Neutrophil (primary cell): Measurements from ENCODE around the gene CA12.

Source experiments
- H3K27ac ChIP-seq: fragments of 200-600 bp; sonication (generic); 2 replicates; pipeline ENCODE4 v1.5.1; 2016; ENCODE audit warnings: mild to moderate bottlenecking, moderate library complexity
- H3K27me3 ChIP-seq: fragments of 200-600 bp; sonication (generic); 2 replicates; pipeline ENCODE4 v1.6.0; 2016; ENCODE audit warnings: mild to moderate bottlenecking
- H3K36me3 ChIP-seq: fragments of 200-600 bp; sonication (generic); 2 replicates; pipeline ENCODE4 v1.5.1; 2017
- H3K4me1 ChIP-seq, 2 experiments: fragments of 200-600 bp in 1 of 2; sonication (generic) in 1 of 2; 1 replicate in 1 of 2; 2 replicates in 1 of 2; pipeline versions ENCODE4 v1.5.1 to v1.6.1; 2013 to 2016; ENCODE audit warnings: low read depth in 1 of 2, low read length in 1 of 2, mild to moderate bottlenecking in 1 of 2, moderate library complexity in 1 of 2; ENCODE audit not compliant: control insufficient read depth in 1 of 2, insufficient read depth in 1 of 2
- H3K4me3 ChIP-seq, 2 experiments: fragments of 200-600 bp in 1 of 2; sonication (generic) in 1 of 2; 1 replicate in 1 of 2; 2 replicates in 1 of 2; pipeline ENCODE4 v1.5.1; 2013 to 2016; ENCODE audit warnings: low read depth in 1 of 2, low read length in 1 of 2, mild to moderate bottlenecking in 1 of 2, moderate library complexity in 1 of 2
- H3K9me3 ChIP-seq: fragments of 200-600 bp; sonication (generic); 2 replicates; pipeline ENCODE4 v1.5.1; 2016
- TF ChIP-seq, protein P1 (sequence below): fragments of 200-600 bp; sonication (generic); IDR thresholded peaks from 2 replicates; pipeline ENCODE4 v1.5.1; 2016; ENCODE audit warnings: antibody characterized with exemption

Gene CA12

DNA sequence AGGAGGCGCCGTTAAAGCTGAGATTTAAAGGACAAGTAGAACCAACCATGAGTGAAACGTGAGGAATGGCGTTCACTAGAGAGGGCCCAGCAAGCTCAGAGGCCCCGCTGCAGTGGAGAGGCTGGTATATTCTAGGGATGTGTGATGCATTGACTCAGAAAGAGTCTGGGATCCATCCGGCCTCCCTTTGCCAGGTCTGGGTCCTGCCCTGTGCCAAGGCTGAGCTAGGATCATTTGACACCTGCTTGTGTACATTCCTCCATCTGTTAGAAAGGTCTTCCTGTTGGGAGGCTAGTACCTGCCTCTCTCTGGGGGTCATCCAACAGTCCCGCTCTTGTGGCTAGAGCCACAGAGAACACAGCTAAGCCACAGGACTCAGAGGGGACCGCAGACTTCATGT is 28.4 kb downstream of the CA12 start:
- TF ChIP-seq, protein P1, sequence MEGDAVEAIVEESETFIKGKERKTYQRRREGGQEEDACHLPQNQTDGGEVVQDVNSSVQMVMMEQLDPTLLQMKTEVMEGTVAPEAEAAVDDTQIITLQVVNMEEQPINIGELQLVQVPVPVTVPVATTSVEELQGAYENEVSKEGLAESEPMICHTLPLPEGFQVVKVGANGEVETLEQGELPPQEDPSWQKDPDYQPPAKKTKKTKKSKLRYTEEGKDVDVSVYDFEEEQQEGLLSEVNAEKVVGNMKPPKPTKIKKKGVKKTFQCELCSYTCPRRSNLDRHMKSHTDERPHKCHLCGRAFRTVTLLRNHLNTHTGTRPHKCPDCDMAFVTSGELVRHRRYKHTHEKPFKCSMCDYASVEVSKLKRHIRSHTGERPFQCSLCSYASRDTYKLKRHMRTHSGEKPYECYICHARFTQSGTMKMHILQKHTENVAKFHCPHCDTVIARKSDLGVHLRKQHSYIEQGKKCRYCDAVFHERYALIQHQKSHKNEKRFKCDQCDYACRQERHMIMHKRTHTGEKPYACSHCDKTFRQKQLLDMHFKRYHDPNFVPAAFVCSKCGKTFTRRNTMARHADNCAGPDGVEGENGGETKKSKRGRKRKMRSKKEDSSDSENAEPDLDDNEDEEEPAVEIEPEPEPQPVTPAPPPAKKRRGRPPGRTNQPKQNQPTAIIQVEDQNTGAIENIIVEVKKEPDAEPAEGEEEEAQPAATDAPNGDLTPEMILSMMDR: no peak
- Histone ChIP-seq H3K36me3 (no peaks in the 10 kb centered on the region), H3K4me1 (no peaks in the 10 kb centered on the region)

DNA sequence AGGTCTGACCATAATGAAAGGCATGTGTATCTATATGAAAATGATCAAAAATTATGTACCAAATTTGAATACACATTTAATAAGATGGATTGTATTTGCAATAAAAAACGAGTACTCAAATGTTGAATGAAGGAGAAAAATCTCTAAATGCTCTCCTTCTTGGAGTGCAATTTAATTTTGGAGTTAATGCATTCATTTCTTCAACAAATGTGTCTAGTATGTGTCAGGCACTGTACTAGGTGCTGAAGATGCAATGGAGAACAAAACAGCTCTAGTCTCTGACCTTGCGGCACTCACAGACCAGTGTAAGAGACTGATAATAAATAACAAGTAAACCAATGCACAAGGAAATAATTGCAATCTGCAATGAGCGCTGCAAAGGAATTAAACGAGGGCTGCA is 28.8 kb downstream of the CA12 start:
- Histone ChIP-seq H3K4me3 (no peak overlapping the region), H3K27ac (no peak overlapping the region), H3K27me3 (no peaks in the 10 kb centered on the region), H3K4me1 (no peaks in the 10 kb centered on the region), H3K36me3 (no peaks in the 10 kb centered on the region), H3K9me3 (no peaks in the 10 kb centered on the region)
- TF ChIP-seq, protein P1: no peak

More for the DNA sequence above, 28.4 kb downstream of the CA12 start:
- no peak overlapping the region for H3K4me3 ChIP-seq
- no peaks in the 10 kb centered on the region for H3K27me3 ChIP-seq
- H3K9me3 ChIP-seq: no peaks in the 10 kb centered on the region
- H3K27ac ChIP-seq: no peak overlapping the region

DNA sequence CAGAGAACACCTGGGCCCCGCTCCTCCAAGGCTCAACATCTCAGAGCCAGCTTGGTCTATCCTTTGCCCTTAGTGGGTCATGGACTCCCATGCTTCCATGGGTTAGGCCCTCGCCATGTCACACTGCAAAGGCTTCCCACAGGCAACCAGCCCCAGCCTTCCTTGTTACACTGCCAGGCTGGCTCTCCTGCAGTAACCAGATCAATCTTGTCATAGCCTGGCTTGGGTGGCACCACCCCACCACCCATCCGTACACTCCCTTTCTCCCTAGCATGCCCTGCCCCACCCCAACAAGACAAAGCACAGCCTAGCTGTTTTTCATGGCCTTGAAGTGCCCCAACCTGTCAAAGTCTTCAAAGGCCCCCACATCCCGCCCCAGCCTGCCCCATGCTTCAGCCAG is 30.5 kb downstream of the CA12 start:
- H3K4me3 ChIP-seq: no peak overlapping the region
- no peaks in the 10 kb centered on the region for H3K36me3 ChIP-seq
- H3K27ac ChIP-seq: no peak overlapping the region
- H3K4me1 ChIP-seq: no peaks in the 10 kb centered on the region
- H3K9me3 ChIP-seq: no peaks in the 10 kb centered on the region
- no peaks in the 10 kb centered on the region for H3K27me3 ChIP-seq
- TF ChIP-seq, protein P1: no peak

DNA sequence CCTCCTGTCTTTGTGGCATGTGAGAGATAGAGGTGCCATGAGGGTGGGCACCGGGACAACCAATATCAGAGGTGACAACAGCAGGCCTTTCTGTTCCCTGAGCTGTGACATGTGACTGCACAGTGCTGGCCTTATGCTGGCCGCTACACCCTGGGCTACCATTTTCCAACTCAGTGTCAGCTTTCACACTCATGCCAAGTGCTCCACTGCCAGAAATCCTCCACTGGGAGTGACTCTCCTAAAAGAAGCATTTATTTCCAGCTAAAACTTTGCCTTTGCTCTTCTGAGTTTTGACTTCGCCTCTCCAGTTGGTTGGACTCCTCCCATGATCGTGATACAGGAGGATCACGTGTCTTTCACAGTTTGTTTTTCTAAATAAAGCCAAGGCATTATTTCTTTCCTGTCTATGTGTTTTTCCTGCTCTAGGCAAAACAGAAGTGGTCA is 31.4 kb downstream of the CA12 start:
- no peaks in the 10 kb centered on the region for H3K27me3 ChIP-seq
- TF ChIP-seq, protein P1: no peak

DNA sequence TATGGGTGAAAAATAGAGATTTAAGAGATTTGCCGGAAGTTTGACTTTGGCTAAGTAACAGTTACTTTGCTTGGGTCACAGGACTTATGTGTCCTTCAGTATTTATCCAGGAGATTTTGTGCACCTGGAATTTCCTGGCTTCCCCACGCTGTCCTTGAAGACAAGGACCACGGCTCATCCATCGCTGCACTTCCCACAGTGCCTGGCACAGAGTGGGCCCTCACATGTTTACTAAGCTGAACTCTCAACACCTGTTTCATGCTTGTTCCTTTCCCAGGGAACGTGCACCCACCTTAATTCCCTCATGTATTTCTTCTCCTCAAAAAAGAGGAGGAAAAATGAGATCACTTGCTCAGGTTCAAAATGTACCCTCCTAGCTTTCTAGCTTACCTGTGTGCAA is 32.0 kb downstream of the CA12 start:
- Histone ChIP-seq H3K4me3 (no peak overlapping the region), H3K36me3 (no peaks in the 10 kb centered on the region), H3K27me3 (no peaks in the 10 kb centered on the region), H3K4me1 (no peaks in the 10 kb centered on the region), H3K27ac (no peak overlapping the region), H3K9me3 (no peaks in the 10 kb centered on the region)
- TF ChIP-seq, protein P1: no peak

More for the DNA sequence above, 31.4 kb downstream of the CA12 start:
- Histone ChIP-seq H3K4me3 (no peak overlapping the region), H3K4me1 (no peaks in the 10 kb centered on the region), H3K9me3 (no peaks in the 10 kb centered on the region), H3K36me3 (no peaks in the 10 kb centered on the region), H3K27ac (no peak overlapping the region)

DNA sequence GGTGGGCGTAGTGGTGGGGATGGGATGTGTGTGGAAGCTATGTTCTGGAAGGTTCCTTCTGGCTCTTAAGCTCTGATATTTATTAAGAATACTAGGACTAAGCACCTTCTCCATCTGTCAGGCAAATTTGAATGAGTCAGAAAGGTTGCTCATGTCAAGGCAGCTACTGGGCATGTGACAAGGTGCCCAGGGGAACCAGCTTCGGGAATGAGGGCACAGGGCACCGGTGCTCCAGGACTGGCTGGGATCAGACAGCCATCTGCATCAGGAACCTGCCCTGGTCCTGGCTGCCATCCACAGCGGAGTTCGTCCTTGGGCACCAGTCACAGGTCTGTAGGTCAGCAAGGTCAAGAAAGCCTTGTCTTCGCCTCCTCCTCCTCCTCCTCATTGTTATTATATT is 32.5 kb downstream of the CA12 start:
- H3K4me3 ChIP-seq: no peak overlapping the region
- H3K27me3 ChIP-seq: no peaks in the 10 kb centered on the region
- H3K9me3 ChIP-seq: no peaks in the 10 kb centered on the region
- H3K4me1 ChIP-seq: no peaks in the 10 kb centered on the region
- TF ChIP-seq, protein P1: no peak
- H3K27ac ChIP-seq: no peak overlapping the region
- H3K36me3 ChIP-seq: no peaks in the 10 kb centered on the region
